IMR-90 (cell line): Measurements from ENCODE around the gene NCBP2. TPM values are rescaled to one million over a fixed set of nuclear protein-coding genes. Genes with fewer than 3 reads are reported as not detected.

Source experiments
- ATAC-seq: fragments of 200-7000 bp; cut with Tn5 transposase; 2 replicates; pipeline ENCODE4 v1.9.1; 2020; ENCODE audit warnings: low read depth, mild to moderate bottlenecking, moderate library complexity
- BruUV-seq: library from RNA; stranded (reverse); fragments of 400-500 nt; replicated peaks from 2 replicates; lab custom pipeline; 2021; lab: Mats Ljungman, UMichigan
- CTCF ChIA-PET: fragments of 300-600 bp; formaldehyde crosslinking; extraction: SDS; loops from one replicate; lab custom pipeline; 2021; ENCODE audit warnings: antibody characterized with exemption; lab: Yijun Ruan, JAX
- POLR2A ChIA-PET: fragments of 300-600 bp; sonication (Branson Sonifier 250); formaldehyde crosslinking; loops from one replicate; lab custom pipeline; 2022; ENCODE audit warnings: antibody characterized with exemption; ENCODE audit not compliant: unreplicated experiment; lab: Charles Lee
- DNase-seq: peaks from one replicate; pipeline ENCODE4 v3.0.0; 2013
- H2AFZ ChIP-seq: replicated peaks from 2 replicates; pipeline ENCODE3; 2013; ENCODE audit warnings: low read length, mild to moderate bottlenecking; ENCODE audit not compliant: poor library complexity
- H2AK5ac ChIP-seq: 2 replicates; pipeline ENCODE4 v1.6.1; 2013; ENCODE audit warnings: low read depth, low read length, inconsistent platforms
- H2AK9ac ChIP-seq: replicated peaks from 2 replicates; pipeline ENCODE3; 2013; ENCODE audit warnings: mild to moderate bottlenecking, low read depth, low read length, moderate library complexity; ENCODE audit not compliant: poor library complexity
- H2BK120ac ChIP-seq: 2 replicates; pipeline ENCODE4 v1.6.1; 2013; ENCODE audit warnings: low read depth, low read length, inconsistent platforms
- H2BK15ac ChIP-seq: 3 replicates; pipeline ENCODE4 v1.6.1; 2013; ENCODE audit warnings: low read depth, low read length, inconsistent platforms
- H2BK20ac ChIP-seq: 2 replicates; pipeline ENCODE4 v1.6.1; 2013; ENCODE audit warnings: low read depth, mild to moderate bottlenecking, inconsistent platforms, low read length, moderate library complexity
- H2BK5ac ChIP-seq: 2 replicates; pipeline ENCODE4 v1.6.1; 2013; ENCODE audit warnings: mild to moderate bottlenecking, low read depth, low read length, inconsistent platforms; ENCODE audit not compliant: poor library complexity, severe bottlenecking
- H3K14ac ChIP-seq: replicated peaks from 2 replicates; pipeline ENCODE4 v1.6.1; 2013; ENCODE audit warnings: low read depth, low read length, inconsistent platforms
- H3K18ac ChIP-seq: 2 replicates; pipeline ENCODE4 v1.6.1; 2013; ENCODE audit warnings: low read depth, low read length, control low read depth
- H3K23ac ChIP-seq: 2 replicates; pipeline ENCODE4 v1.6.1; 2013; ENCODE audit warnings: low read depth, low read length, inconsistent platforms
- H3K27ac ChIP-seq: 2 replicates; pipeline ENCODE4 v1.5.1; 2013; ENCODE audit warnings: mild to moderate bottlenecking, control low read depth, low read length; ENCODE audit not compliant: insufficient read depth
- H3K27me3 ChIP-seq: 2 replicates; pipeline ENCODE4 v1.6.1; 2013; ENCODE audit warnings: low read length; ENCODE audit not compliant: control insufficient read depth, insufficient read depth
- H3K36me3 ChIP-seq: 2 replicates; pipeline ENCODE4 v1.6.1; 2013; ENCODE audit warnings: low read length, mixed read lengths; ENCODE audit not compliant: control insufficient read depth, insufficient read depth
- H3K4ac ChIP-seq: 2 replicates; pipeline ENCODE4 v1.6.1; 2013; ENCODE audit warnings: low read depth, low read length, inconsistent platforms
- H3K4me1 ChIP-seq: 2 replicates; pipeline ENCODE4 v1.6.1; 2013; ENCODE audit warnings: low read length, mixed read lengths; ENCODE audit not compliant: control insufficient read depth, insufficient read depth
- H3K4me2 ChIP-seq: 2 replicates; pipeline ENCODE4 v1.6.1; 2013; ENCODE audit warnings: low read depth, mild to moderate bottlenecking, control low read depth, low read length, moderate library complexity
- H3K4me3 ChIP-seq: 2 replicates; pipeline ENCODE4 v1.5.1; 2013; ENCODE audit warnings: low read depth, mild to moderate bottlenecking, control low read depth, low read length, moderate library complexity; ENCODE audit not compliant: insufficient read depth
- H3K56ac ChIP-seq: 2 replicates; pipeline ENCODE4 v1.6.1; 2013; ENCODE audit warnings: low read length, inconsistent platforms; ENCODE audit not compliant: insufficient read depth; ENCODE audit errors: extremely low read depth
- H3K79me1 ChIP-seq, 2 experiments: 2 replicates each; pipeline ENCODE4 v1.6.1; 2013; ENCODE audit warnings: low read length in 2 of 2, inconsistent platforms in 1 of 2, low read depth in 1 of 2
- H3K9ac ChIP-seq: 2 replicates; pipeline ENCODE4 v1.6.1; 2013; ENCODE audit warnings: low read depth, low read length, control low read depth
- H3K9me1 ChIP-seq: 2 replicates; pipeline ENCODE4 v1.6.1; 2013; ENCODE audit warnings: low read length, inconsistent platforms; ENCODE audit not compliant: insufficient read depth
- H3K9me3 ChIP-seq: 2 replicates; pipeline ENCODE4 v1.6.1; 2013; ENCODE audit warnings: low read length; ENCODE audit not compliant: control insufficient read depth, insufficient read depth
- H4K20me1 ChIP-seq: 2 replicates; pipeline ENCODE4 v1.6.1; 2013; ENCODE audit warnings: low read length, inconsistent platforms; ENCODE audit not compliant: insufficient read depth
- H4K5ac ChIP-seq: 2 replicates; pipeline ENCODE4 v1.6.1; 2013; ENCODE audit warnings: mild to moderate bottlenecking, low read depth, low read length, control low read depth
- H4K8ac ChIP-seq, 2 experiments: 2 replicates each; pipeline ENCODE4 v1.6.1; 2013; ENCODE audit warnings: low read depth in 2 of 2, low read length in 2 of 2, control low read depth in 1 of 2, inconsistent platforms in 1 of 2
- H4K91ac ChIP-seq: 2 replicates; pipeline ENCODE4 v1.6.1; 2013; ENCODE audit warnings: low read depth, low read length, inconsistent platforms; ENCODE audit not compliant: insufficient read depth
- BHLHE40 ChIP-seq: fragments of 150-350 bp; IDR thresholded peaks from 2 replicates; pipeline ENCODE4 v1.6.1; 2016; ENCODE audit warnings: mild to moderate bottlenecking, low read depth, low read length
- FOS ChIP-seq: fragments of 150-350 bp; IDR thresholded peaks from 2 replicates; pipeline ENCODE4 v1.6.1; 2016; ENCODE audit warnings: low read depth, low read length
- MAFK ChIP-seq: IDR thresholded peaks from 2 replicates; pipeline ENCODE4 v1.6.1; 2012; ENCODE audit warnings: low read depth, low read length, improper control_type of control experiment
- MAZ ChIP-seq: IDR thresholded peaks from 2 replicates; pipeline ENCODE4 v1.6.1; 2012; ENCODE audit warnings: low read depth, mild to moderate bottlenecking, low read length, improper control_type of control experiment, moderate library complexity, borderline replicate concordance
- MXI1 ChIP-seq: IDR thresholded peaks from 2 replicates; pipeline ENCODE4 v1.6.1; 2012; ENCODE audit warnings: low read depth, mild to moderate bottlenecking, low read length, moderate library complexity, borderline replicate concordance
- NFE2L2 ChIP-seq: fragments of 150-350 bp; IDR thresholded peaks from 2 replicates; pipeline ENCODE4 v1.6.1; 2016; ENCODE audit warnings: low read depth, mild to moderate bottlenecking, low read length
- POLR2A ChIP-seq: IDR thresholded peaks from 2 replicates; pipeline ENCODE4 v1.6.1; 2012; ENCODE audit warnings: mild to moderate bottlenecking, low read depth, low read length
- RAD21 ChIP-seq: IDR thresholded peaks from 2 replicates; pipeline ENCODE4 v1.6.1; 2012; ENCODE audit warnings: low read length, improper control_type of control experiment
- RCOR1 ChIP-seq: IDR thresholded peaks from 2 replicates; pipeline ENCODE4 v1.6.1; 2012; ENCODE audit warnings: mild to moderate bottlenecking, low read length, improper control_type of control experiment; ENCODE audit not compliant: insufficient replicate concordance
- RFX5 ChIP-seq: IDR thresholded peaks from 2 replicates; pipeline ENCODE4 v1.8.0; 2012; ENCODE audit warnings: low read depth, mild to moderate bottlenecking, low read length, moderate library complexity
- SMC3 ChIP-seq: fragments of 150-350 bp; IDR thresholded peaks from 2 replicates; pipeline ENCODE4 v1.6.1; 2016; ENCODE audit warnings: low read depth, mild to moderate bottlenecking, antibody characterized with exemption, low read length, moderate library complexity
- WGBS, 2 experiments: methylation state at CpG; one replicate each; pipeline versions ENCODE4 v1.1.5 to v1.1.7; 2013; ENCODE audit warnings: missing lambda C conversion rate in 2 of 2; ENCODE audit not compliant: insufficient read length in 1 of 2; ENCODE audit errors: extremely low coverage in 2 of 2; 5-methylcytosine and 5-hydroxymethylcytosine counted together
- dilution Hi-C: fragments of 300-500 bp; cut with HindIII; formaldehyde crosslinking; loops from one replicate; pipeline ENCODE4 v1.14.3; 2018; ENCODE audit warnings: low sequenced_read_pairs; ENCODE audit not compliant: unreplicated experiment
- in situ Hi-C: fragments of 300-500 bp; cut with MboI; formaldehyde crosslinking; loops from 3 replicates; pipeline ENCODE4 v1.14.3; 2019; ENCODE audit warnings: low sequenced_read_pairs, inconsistent platforms, mixed read lengths
- intact Hi-C: fragments of 100-400 bp; cut with micrococcal nuclease; formaldehyde crosslinking; loops from 2 replicates; pipeline ENCODE4 v1.10.0; 2022
- polyA plus RNA-seq, 3 experiments: library from polyadenylated mRNA; depleted of rRNA; stranded (reverse); fragments of >200 nt; gene quantifications; 2 replicates each; pipeline ENCODE4 v1.2.3, GENCODE V29; 2012; ENCODE audit warnings: low replicate concordance in 1 of 3
- total RNA-seq: library from RNA; depleted of rRNA; stranded (reverse); fragments of >200 nt; gene quantifications from 2 replicates; pipeline ENCODE4 v1.2.3, GENCODE V29; 2012
- TF ChIP-seq, protein P1 (sequence below): conservative IDR thresholded peaks from 2 replicates; pipeline ENCODE4 v1.5.1; 2012; ENCODE audit warnings: mild to moderate bottlenecking, low read depth, low read length, improper control_type of control experiment
- TF ChIP-seq, protein P2 (sequence below): fragments of 150-350 bp; IDR thresholded peaks from 2 replicates; pipeline ENCODE4 v1.6.1; 2016; ENCODE audit warnings: low read depth, mild to moderate bottlenecking, low read length, moderate library complexity, borderline replicate concordance

NCBP2 gene
- total and polyA plus RNA-seq, 2 of the 4 experiments (the other 2 are of a cell fraction) = 42.8 to 73.6 TPM

DNA sequence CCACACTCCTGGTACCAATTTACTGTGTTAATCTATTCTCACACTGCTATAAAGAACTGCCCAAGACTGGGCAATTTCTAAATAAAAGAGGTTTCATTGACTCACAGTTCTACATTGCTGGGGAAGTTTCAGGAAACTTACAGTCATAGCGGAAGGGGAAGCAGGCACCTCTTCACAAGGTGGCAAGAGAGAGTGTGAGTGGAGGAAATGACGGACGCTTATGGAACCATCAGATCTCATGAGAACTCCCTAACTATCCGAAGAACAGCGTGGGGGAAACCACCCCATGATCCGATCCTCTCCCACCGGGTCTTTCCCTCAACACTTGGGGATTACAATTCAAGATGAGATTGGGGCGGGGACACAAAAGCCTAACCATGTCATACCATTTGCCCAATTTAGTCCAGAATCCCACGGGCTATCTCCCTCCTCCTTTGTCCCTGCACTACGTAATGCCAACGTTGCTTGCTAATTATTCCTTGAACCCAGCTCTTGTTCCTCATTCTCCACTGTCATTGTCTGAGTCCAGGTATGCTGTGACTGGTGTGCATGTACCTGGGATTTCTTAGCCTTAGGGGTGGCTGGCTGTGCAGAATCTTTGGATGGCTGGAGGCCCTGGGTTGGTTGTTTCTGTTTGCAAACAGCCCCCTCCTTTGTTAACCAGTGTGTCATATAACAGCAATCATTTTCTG lies 22.9 kb upstream of the NCBP2 start:
- no peak overlapping the region for H3K4me3 ChIP-seq
- no peak overlapping the region for H2BK5ac ChIP-seq
- H3K27me3 ChIP-seq = peaks cover 47% of the 10 kb centered on the region
- no peaks in the 10 kb centered on the region for H4K20me1 ChIP-seq
- CTCF ChIA-PET = no interaction called here
- H4K8ac ChIP-seq = no peak overlapping the region
- ATAC-seq = no peak
- no peak overlapping the region for H4K5ac ChIP-seq
- H2AK9ac ChIP-seq = no peak overlapping the region
- POLR2A ChIA-PET = no interaction called here
- no peak for TF ChIP-seq NFE2L2
- TF ChIP-seq MAZ = no peak
- no peak for TF ChIP-seq MAFK
- TF ChIP-seq, protein P1, sequence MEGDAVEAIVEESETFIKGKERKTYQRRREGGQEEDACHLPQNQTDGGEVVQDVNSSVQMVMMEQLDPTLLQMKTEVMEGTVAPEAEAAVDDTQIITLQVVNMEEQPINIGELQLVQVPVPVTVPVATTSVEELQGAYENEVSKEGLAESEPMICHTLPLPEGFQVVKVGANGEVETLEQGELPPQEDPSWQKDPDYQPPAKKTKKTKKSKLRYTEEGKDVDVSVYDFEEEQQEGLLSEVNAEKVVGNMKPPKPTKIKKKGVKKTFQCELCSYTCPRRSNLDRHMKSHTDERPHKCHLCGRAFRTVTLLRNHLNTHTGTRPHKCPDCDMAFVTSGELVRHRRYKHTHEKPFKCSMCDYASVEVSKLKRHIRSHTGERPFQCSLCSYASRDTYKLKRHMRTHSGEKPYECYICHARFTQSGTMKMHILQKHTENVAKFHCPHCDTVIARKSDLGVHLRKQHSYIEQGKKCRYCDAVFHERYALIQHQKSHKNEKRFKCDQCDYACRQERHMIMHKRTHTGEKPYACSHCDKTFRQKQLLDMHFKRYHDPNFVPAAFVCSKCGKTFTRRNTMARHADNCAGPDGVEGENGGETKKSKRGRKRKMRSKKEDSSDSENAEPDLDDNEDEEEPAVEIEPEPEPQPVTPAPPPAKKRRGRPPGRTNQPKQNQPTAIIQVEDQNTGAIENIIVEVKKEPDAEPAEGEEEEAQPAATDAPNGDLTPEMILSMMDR = no peak
- TF ChIP-seq, protein P2, sequence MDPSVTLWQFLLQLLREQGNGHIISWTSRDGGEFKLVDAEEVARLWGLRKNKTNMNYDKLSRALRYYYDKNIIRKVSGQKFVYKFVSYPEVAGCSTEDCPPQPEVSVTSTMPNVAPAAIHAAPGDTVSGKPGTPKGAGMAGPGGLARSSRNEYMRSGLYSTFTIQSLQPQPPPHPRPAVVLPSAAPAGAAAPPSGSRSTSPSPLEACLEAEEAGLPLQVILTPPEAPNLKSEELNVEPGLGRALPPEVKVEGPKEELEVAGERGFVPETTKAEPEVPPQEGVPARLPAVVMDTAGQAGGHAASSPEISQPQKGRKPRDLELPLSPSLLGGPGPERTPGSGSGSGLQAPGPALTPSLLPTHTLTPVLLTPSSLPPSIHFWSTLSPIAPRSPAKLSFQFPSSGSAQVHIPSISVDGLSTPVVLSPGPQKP = no peak
- no peak for TF ChIP-seq POLR2A
- TF ChIP-seq RCOR1 = no peak
- no peak for TF ChIP-seq RFX5
- TF ChIP-seq BHLHE40 = no peak
- TF ChIP-seq MXI1 = no peak
- TF ChIP-seq FOS = no peak
- no peak for TF ChIP-seq SMC3
- TF ChIP-seq RAD21 = no peak
- H3K9ac ChIP-seq = no peak overlapping the region
- no peak overlapping the region for H2BK15ac ChIP-seq
- no peak for DNase-seq
- H2BK20ac ChIP-seq = no peak overlapping the region
- no peak overlapping the region for H3K23ac ChIP-seq
- 80% methylated on average over 4 of the region's 11 CpGs; no CpG with 5 or more reads in 1 of the 2 experiments for WGBS, 2 experiments
- H3K27ac ChIP-seq = no peak overlapping the region
- H2BK120ac ChIP-seq = no peak overlapping the region
- H4K91ac ChIP-seq = no peak overlapping the region
- in situ Hi-C loops (loop anchor here (25.0 kb wide), 1 partner anchor 353 kb away; no protein-coding TSS in a partner anchor), dilution Hi-C loops (no loop called here), intact Hi-C loops (no loop called here)
- H2AK5ac ChIP-seq = no peak overlapping the region
- H2AFZ ChIP-seq = no peak overlapping the region
- no peak overlapping the region for H3K4me2 ChIP-seq
- peaks cover 4% of the 10 kb centered on the region for H3K4me1 ChIP-seq
- no peak overlapping the region for H3K4ac ChIP-seq
- no peaks in the 10 kb centered on the region for H3K9me3 ChIP-seq
- no peak overlapping the region for H3K18ac ChIP-seq
- H3K14ac ChIP-seq = no peak overlapping the region
- no peaks in the 10 kb centered on the region for H3K79me1 ChIP-seq
- no peak overlapping the region for H3K56ac ChIP-seq
- BruUV-seq = no TSS peak
- H3K9me1 ChIP-seq = no peaks in the 10 kb centered on the region
- no peaks in the 10 kb centered on the region for H3K36me3 ChIP-seq
